WTC11 (cell line): ENCODE measurements around the gene TEX12. TPM values are rescaled to one million over a fixed set of nuclear protein-coding genes. Genes with fewer than 3 reads are reported as not detected.

ENCODE experiments used
- ATAC-seq: fragments of 200-7000 bp; cut with Tn5 transposase; 2 replicates; pipeline ENCODE4 v1.10.0; 2021; ENCODE audit warnings: mild to moderate bottlenecking, moderate library complexity
- CTCF ChIA-PET: fragments of 300-600 bp; sonication (Branson Sonifier 250); formaldehyde crosslinking; loops from one replicate; lab custom pipeline; 2021; ENCODE audit warnings: antibody characterized with exemption; lab: Charles Lee
- POLR2A ChIA-PET: fragments of 350-600 bp; sonication (Branson Sonifier 250); formaldehyde crosslinking; loops from one replicate; lab custom pipeline; 2021; ENCODE audit warnings: antibody characterized with exemption; lab: Charles Lee
- DNase-seq: peaks from one replicate; pipeline ENCODE4 v3.0.0; 2021; ENCODE audit warnings: low spot score
- H3K27ac Mint-ChIP-seq: 2 replicates; pipeline ENCODE4 v1.8.0; 2021; ENCODE audit warnings: mixed read lengths
- H3K27me3 Mint-ChIP-seq: 2 replicates; pipeline ENCODE4 v1.8.0; 2021; ENCODE audit warnings: low read depth, mild to moderate bottlenecking, moderate library complexity, mixed read lengths
- H3K36me3 Mint-ChIP-seq: 2 replicates; pipeline ENCODE4 v1.8.0; 2021; ENCODE audit warnings: mixed read lengths
- H3K4me1 Mint-ChIP-seq: 2 replicates; pipeline ENCODE4 v1.8.0; 2022; ENCODE audit warnings: mixed read lengths
- H3K4me3 Mint-ChIP-seq: 2 replicates; pipeline ENCODE4 v1.8.0; 2021; ENCODE audit warnings: mild to moderate bottlenecking, moderate library complexity, mixed read lengths
- H3K9me3 Mint-ChIP-seq: 2 replicates; pipeline ENCODE4 v1.8.0; 2021; ENCODE audit warnings: mixed read lengths
- ARID4B ChIP-seq: sonication (generic); formaldehyde crosslinking; IDR thresholded peaks from 2 replicates; pipeline ENCODE4 v1.8.0; 2023; ENCODE audit warnings: missing genetic modification reagents, mild to moderate bottlenecking, borderline replicate concordance
- CTCF ChIP-seq: fragments of 200-600 bp; IDR thresholded peaks from 2 replicates; pipeline ENCODE4 v1.8.0; 2022; ENCODE audit warnings: antibody characterized with exemption
- EMX1 ChIP-seq: fragments of 250-450 bp; sonication (Bioruptor Pico); IDR thresholded peaks from 2 replicates; pipeline ENCODE4 v1.8.0; 2021; ENCODE audit warnings: mild to moderate bottlenecking
- FOXJ3 ChIP-seq: sonication (generic); formaldehyde crosslinking; IDR thresholded peaks from 2 replicates; pipeline ENCODE4 v1.9.0; 2021; ENCODE audit warnings: missing genetic modification reagents, mild to moderate bottlenecking, borderline replicate concordance
- GTF2I ChIP-seq: fragments of 250-450 bp; sonication (Bioruptor Pico); conservative IDR thresholded peaks from 2 replicates; pipeline ENCODE4 v1.4.0; 2021; ENCODE audit warnings: mild to moderate bottlenecking
- STAT6 ChIP-seq: sonication (generic); formaldehyde crosslinking; conservative IDR thresholded peaks from 2 replicates; pipeline ENCODE4 v1.8.1; 2023; ENCODE audit warnings: mild to moderate bottlenecking, low read depth, missing genetic modification reagents, moderate library complexity
- ZNF232 ChIP-seq: sonication (generic); formaldehyde crosslinking; IDR thresholded peaks from 2 replicates; pipeline ENCODE4 v1.8.0; 2022; ENCODE audit warnings: mild to moderate bottlenecking, missing genetic modification reagents
- ZNF416 ChIP-seq: fragments of 250-450 bp; sonication (Bioruptor Pico); IDR thresholded peaks from 2 replicates; pipeline ENCODE4 v1.9.0; 2021; ENCODE audit warnings: mild to moderate bottlenecking, inconsistent platforms
- ZNF425 ChIP-seq: fragments of 250-450 bp; sonication (Bioruptor Pico); conservative IDR thresholded peaks from 2 replicates; pipeline ENCODE4 v1.9.0; 2021; ENCODE audit warnings: mild to moderate bottlenecking
- total RNA-seq: library from RNA; stranded (reverse); gene quantifications from 3 replicates; pipeline ENCODE4 v1.2.3, GENCODE V29; 2021
- TF ChIP-seq, protein P1 (sequence below): sonication (generic); formaldehyde crosslinking; IDR thresholded peaks from 2 replicates; pipeline ENCODE4 v1.8.1; 2023; ENCODE audit warnings: mild to moderate bottlenecking, moderate library complexity, missing genetic modification reagents
- TF ChIP-seq, protein P2 (sequence below): sonication (generic); formaldehyde crosslinking; IDR thresholded peaks from 2 replicates; pipeline ENCODE4 v1.8.1; 2023; ENCODE audit warnings: mild to moderate bottlenecking, missing genetic modification reagents, borderline replicate concordance
- TF ChIP-seq, protein P3 (sequence below): fragments of 250-450 bp; sonication (Bioruptor Pico); IDR thresholded peaks from 2 replicates; pipeline ENCODE4 v1.8.0; 2021; ENCODE audit warnings: mild to moderate bottlenecking

Gene TEX12
- total RNA-seq, 1 experiment from 2014 or later, result not detected

- no peak for TF ChIP-seq ZNF425
Observed at GRCh38 chr11:112175599-112175952, 8.4 kb downstream of the TEX12 start (continued).

GRCh38 chr11:112176077-112176476 is 8.9 kb downstream of the TEX12 start:
- Mint-ChIP-seq H3K4me3 (no peak overlapping the region), H3K36me3 (no peaks in the 10 kb centered on the region), H3K9me3 (peaks cover 3% of the 10 kb centered on the region), H3K27me3 (no peaks in the 10 kb centered on the region), H3K27ac (no peak overlapping the region), H3K4me1 (no peaks in the 10 kb centered on the region)
- ChIA-PET CTCF (interaction anchor here (1.3 kb wide), 1 partner anchor 62 kb away, joined by 11 read pairs; no protein-coding TSS in a partner anchor), POLR2A (no interaction called here)
- TF ChIP-seq EMX1, result no peak
- no peak for TF ChIP-seq STAT6 (CRISPR knock-in tag)
- TF ChIP-seq, protein P1, sequence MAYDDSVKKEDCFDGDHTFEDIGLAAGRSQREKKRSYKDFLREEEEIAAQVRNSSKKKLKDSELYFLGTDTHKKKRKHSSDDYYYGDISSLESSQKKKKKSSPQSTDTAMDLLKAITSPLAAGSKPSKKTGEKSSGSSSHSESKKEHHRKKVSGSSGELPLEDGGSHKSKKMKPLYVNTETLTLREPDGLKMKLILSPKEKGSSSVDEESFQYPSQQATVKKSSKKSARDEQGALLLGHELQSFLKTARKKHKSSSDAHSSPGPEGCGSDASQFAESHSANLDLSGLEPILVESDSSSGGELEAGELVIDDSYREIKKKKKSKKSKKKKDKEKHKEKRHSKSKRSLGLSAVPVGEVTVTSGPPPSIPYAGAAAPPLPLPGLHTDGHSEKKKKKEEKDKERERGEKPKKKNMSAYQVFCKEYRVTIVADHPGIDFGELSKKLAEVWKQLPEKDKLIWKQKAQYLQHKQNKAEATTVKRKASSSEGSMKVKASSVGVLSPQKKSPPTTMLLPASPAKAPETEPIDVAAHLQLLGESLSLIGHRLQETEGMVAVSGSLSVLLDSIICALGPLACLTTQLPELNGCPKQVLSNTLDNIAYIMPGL (CRISPR knock-in tag), result no peak
- TF ChIP-seq CTCF, result no peak
- TF ChIP-seq, protein P2, sequence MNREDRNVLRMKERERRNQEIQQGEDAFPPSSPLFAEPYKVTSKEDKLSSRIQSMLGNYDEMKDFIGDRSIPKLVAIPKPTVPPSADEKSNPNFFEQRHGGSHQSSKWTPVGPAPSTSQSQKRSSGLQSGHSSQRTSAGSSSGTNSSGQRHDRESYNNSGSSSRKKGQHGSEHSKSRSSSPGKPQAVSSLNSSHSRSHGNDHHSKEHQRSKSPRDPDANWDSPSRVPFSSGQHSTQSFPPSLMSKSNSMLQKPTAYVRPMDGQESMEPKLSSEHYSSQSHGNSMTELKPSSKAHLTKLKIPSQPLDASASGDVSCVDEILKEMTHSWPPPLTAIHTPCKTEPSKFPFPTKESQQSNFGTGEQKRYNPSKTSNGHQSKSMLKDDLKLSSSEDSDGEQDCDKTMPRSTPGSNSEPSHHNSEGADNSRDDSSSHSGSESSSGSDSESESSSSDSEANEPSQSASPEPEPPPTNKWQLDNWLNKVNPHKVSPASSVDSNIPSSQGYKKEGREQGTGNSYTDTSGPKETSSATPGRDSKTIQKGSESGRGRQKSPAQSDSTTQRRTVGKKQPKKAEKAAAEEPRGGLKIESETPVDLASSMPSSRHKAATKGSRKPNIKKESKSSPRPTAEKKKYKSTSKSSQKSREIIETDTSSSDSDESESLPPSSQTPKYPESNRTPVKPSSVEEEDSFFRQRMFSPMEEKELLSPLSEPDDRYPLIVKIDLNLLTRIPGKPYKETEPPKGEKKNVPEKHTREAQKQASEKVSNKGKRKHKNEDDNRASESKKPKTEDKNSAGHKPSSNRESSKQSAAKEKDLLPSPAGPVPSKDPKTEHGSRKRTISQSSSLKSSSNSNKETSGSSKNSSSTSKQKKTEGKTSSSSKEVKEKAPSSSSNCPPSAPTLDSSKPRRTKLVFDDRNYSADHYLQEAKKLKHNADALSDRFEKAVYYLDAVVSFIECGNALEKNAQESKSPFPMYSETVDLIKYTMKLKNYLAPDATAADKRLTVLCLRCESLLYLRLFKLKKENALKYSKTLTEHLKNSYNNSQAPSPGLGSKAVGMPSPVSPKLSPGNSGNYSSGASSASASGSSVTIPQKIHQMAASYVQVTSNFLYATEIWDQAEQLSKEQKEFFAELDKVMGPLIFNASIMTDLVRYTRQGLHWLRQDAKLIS (CRISPR knock-in tag), result no peak
- TF ChIP-seq, protein P3, sequence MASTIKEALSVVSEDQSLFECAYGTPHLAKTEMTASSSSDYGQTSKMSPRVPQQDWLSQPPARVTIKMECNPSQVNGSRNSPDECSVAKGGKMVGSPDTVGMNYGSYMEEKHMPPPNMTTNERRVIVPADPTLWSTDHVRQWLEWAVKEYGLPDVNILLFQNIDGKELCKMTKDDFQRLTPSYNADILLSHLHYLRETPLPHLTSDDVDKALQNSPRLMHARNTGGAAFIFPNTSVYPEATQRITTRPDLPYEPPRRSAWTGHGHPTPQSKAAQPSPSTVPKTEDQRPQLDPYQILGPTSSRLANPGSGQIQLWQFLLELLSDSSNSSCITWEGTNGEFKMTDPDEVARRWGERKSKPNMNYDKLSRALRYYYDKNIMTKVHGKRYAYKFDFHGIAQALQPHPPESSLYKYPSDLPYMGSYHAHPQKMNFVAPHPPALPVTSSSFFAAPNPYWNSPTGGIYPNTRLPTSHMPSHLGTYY (CRISPR knock-in tag), result no peak
- DNase-seq (no peak), ATAC-seq (no peak)

GRCh38 chr11:112177589-112177988 is 10.4 kb downstream of the TEX12 start:
- ATAC-seq, result no peak
- Mint-ChIP-seq H3K27me3 (no peaks in the 10 kb centered on the region; the same call in 1 of the 2 replicates), H3K4me1 (no peaks in the 10 kb centered on the region), H3K27ac (no peak overlapping the region), H3K36me3 (no peaks in the 10 kb centered on the region; the same call in 1 of the 2 replicates), H3K9me3 (peaks cover 3% of the 10 kb centered on the region), H3K4me3 (no peak overlapping the region)
- no peak for TF ChIP-seq FOXJ3
- no peak for TF ChIP-seq GTF2I (CRISPR knock-in tag)
- TF ChIP-seq, protein P1 (CRISPR knock-in tag), result no peak
- no peak for TF ChIP-seq ARID4B (CRISPR knock-in tag)
- no peak for TF ChIP-seq ZNF416 (CRISPR knock-in tag)
- no peak for TF ChIP-seq ZNF232
- CTCF ChIA-PET, result interaction anchor here (0.7 to 1.3 kb wide), 3 partner anchors 103 to 1276 kb away, joined by 4 to 6 read pairs (median 4); no protein-coding TSS in a partner anchor
- POLR2A ChIA-PET, result no interaction called here
- no peak for DNase-seq
